ENCODE results near the gene MGAT5.

The MGAT5 gene, protein sequence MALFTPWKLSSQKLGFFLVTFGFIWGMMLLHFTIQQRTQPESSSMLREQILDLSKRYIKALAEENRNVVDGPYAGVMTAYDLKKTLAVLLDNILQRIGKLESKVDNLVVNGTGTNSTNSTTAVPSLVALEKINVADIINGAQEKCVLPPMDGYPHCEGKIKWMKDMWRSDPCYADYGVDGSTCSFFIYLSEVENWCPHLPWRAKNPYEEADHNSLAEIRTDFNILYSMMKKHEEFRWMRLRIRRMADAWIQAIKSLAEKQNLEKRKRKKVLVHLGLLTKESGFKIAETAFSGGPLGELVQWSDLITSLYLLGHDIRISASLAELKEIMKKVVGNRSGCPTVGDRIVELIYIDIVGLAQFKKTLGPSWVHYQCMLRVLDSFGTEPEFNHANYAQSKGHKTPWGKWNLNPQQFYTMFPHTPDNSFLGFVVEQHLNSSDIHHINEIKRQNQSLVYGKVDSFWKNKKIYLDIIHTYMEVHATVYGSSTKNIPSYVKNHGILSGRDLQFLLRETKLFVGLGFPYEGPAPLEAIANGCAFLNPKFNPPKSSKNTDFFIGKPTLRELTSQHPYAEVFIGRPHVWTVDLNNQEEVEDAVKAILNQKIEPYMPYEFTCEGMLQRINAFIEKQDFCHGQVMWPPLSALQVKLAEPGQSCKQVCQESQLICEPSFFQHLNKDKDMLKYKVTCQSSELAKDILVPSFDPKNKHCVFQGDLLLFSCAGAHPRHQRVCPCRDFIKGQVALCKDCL

DNA sequence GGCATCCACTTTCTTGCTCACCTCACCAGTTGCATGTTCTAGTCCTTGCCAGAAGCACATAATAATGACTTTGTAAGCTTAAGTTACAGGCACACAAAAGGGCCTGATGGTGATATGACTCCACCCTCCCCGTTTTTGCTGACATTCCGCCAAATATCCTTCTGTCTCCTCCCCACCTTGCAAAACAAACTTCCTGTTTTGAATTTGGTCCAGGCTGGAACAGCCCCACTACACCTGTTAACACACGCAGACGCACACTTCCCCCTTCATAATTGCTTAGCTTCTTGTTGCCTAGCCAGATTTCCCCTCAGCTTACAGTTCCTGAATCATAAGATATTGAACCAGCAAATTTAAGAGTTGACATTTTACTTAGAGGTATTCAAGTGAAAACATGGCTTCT is at the start of gene MGAT5:
Gene MGAT5 (plus strand): TSS at position 269 of the 400 bp plus-strand sequence. CDS start 332 bp downstream, outside the sequence.
- no peak for DNase-seq

DNA sequence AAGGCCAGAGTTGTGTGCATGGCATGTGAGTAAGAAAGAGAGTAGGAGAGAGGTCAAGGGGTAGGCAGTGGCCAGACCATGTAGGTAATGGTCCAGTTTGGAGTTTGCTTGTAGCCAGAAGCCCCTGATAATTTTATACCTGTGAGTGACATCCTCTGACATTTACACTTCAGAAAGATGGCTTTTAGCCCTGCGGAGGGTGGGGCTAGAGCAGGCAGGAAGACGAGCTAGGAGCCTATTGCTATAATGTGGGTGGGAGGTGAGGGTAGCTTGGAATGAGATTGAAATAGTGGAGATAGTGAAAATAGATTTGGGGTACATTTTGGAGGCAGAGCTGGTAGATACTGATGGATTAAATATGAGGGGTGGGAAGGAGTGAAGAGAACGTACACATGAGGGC is 48.8 kb upstream of the MGAT5 start:
- DNase-seq: no peak

DNA sequence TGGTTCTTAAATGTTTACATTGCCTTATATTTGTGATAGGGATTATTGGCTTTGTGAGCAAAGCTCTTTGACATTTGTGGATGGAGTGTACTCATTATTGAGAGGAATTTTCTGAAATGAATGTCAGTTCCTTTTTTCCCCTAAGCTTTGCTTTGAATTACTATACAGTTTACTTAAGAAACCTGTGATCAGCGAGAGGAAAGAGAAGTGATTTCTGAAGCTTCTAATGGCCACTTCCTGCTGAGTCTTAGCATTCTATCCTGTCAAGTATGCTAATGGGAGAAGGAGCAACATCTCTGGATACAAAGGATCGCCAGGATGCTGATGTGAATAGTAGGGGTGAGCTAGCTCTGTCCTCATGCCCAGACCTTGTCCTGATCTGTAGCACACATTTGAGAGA is 47.8 kb upstream of the MGAT5 start:
- DNase-seq: no peak

DNA sequence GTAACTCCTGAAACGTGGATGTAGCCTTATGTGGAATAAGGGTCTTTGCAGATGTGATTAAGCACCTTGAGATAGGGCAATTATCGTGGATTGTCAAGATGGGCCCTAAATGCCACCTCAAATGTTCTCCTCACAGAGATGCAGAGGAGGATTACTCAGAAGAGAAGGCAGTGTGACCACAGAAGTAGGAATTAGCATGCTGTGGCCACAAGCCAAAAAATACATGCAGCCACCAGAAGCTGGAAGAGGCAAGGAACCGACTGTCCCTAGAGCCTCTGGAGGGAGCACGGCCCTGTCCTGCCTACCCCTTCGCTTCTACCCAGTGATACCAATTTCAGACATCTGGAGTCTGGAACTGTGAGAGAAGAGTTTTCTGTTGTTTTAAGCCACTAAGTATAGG is 47.3 kb upstream of the MGAT5 start:
- DNase-seq: no peak

DNA sequence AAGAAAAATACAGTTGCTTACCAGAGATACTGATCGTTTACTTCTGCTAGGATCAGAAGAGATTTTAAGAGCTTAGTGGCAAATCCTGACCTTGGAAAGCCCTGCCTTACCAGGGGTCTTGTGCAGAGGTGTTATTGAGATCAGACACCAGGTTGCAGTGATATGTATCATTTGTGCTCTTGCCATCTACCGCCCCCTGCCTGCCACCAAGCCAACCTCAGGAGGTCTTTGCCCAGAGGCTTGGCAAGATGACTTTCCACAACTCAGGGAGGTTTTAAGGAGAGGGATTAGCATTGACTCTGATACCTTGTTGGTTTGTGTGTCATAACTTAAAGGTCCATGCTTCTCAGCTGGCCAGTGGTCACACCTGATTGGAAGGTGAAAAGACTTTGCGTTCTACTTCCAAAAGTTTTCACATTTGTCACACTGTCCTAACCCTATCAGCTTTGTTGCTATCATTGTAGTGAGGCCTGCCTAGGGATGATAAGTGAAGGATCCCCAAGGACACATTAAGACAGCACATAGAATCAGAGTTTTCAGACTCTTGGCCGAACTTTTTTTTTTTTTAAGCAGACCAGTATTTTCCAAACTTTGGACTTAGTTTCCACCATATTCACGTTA is 46.2 kb upstream of the MGAT5 start:
- DNase-seq: peak; percentile 69

DNA sequence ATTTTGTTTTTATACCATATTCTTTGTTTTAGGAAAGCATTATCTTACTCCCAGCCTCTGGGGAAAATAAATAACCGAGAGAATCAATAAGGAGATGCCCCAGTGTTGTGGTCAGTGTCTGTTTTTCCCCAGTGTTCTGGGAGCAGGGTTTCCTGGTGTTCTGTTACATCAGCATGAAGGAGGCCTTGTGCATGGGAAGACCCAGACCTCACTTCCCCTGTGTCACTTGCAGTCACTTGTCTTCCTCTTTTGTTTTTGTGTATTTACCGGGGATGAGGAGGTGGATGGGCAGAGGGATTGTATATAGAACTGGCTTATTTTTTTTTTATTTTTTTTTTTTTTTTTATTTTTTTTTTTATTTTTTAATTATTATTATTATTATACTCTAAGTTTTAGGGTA is 45.0 kb upstream of the MGAT5 start:
- no peak for DNase-seq

DNA sequence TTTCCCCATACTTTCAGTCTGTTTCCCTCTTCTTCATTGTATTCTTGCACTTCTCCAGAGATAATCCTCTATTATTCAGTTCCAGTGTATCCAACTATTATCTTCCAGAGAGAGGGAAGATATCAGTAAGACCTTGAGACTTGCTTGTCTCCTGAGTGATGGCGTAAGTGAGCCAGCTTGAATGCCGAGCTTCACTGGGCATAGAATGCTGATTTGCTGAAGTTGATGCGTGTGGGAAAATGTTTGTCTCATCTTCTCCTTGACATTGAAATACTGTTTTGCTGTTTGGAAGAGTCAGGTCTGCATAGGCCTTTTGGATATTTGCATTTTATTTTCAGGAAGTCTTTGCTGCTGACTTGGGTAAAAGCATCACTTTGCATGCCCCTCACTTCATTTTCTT is 41.1 kb upstream of the MGAT5 start:
- no peak for DNase-seq

DNA sequence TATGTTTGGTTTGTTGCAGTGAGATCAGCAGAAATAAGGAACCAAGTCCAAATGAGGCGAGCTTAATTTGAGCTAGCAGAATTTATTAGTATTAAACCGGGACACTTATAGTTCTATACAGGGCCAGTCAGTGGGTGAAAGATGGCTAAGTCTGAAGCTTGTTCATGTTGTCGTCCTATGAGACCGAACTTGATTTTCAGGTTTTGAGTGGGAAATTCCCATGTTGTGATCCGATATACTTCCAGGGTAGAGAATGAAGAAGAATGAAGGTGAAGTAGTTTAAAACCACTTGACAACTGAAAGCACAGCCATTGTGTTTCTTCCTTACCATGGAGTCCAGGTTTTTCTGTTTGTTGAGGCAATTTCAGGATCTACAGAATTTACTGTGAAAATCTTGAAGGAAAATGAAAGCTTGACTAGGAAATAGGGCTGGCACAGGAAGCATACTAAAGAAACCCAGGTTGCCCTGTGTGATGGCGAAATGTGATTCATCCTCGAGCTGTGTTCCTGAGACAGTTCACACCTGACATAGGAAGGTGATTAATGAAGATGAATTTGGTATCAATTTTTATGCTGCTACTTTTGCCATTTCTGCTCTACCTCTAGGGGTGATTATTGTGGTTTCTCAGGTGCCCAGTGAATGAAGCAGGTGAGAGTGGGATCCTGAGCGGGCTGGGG is 37.6 kb upstream of the MGAT5 start:
- DNase-seq: no peak

DNA sequence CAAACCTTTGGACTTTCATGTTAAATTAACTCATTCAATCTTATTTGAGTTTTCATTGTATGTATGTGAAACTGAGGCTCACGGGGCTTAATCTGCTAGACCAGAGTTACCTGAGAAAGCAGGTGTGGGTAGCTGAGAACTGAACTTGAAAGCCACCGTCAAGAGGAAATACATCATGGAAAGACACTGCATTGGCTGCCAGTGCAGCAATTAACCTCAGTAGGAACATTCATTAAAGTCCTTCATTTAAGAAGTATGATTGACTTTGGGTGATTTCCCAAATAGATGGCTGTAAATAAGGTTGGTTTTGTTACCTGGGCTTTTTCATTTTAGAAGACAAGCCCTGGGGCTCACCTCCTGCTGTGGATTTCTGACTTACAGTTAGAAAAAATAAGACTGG is 36.5 kb upstream of the MGAT5 start:
- DNase-seq: no peak

DNA sequence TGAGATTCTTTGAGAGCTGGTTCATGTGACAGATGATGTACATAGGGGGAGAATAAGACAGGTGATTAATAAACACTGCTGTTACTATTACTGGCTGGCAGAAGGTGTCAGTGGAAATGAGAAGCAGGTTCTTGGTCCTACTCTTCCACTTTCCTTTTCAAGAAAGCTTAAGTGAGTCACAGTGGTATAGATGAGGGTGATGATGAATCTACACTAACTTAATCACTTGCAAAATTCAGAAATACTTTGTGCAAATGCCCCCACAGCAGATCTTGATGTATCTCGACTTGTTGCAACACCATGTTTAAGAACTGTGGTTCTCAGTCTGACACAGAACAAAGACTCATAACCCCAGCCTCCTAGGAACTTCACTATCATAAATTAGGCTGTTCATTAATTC is 35.9 kb upstream of the MGAT5 start:
- no peak for DNase-seq

DNA sequence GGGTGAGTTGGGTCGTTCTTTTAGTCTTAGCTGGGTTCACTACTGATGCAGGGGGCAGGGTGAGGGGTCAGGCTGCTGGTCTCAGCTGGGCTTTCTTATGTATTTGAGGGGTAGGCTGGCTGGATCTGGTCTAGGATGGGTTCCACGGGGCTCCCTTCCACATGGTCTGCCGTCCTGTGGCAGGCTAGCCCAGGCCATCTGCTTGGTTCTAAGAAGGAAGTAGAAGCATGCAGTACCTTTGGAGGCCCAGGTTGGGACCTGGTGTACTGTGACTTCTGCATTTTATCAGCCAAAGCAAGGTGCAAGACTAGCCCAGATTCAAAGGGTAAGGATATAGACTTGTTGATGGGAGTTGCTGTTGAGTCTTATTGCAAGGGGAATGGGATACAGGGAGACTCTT is 35.5 kb upstream of the MGAT5 start:
- DNase-seq: no peak

DNA sequence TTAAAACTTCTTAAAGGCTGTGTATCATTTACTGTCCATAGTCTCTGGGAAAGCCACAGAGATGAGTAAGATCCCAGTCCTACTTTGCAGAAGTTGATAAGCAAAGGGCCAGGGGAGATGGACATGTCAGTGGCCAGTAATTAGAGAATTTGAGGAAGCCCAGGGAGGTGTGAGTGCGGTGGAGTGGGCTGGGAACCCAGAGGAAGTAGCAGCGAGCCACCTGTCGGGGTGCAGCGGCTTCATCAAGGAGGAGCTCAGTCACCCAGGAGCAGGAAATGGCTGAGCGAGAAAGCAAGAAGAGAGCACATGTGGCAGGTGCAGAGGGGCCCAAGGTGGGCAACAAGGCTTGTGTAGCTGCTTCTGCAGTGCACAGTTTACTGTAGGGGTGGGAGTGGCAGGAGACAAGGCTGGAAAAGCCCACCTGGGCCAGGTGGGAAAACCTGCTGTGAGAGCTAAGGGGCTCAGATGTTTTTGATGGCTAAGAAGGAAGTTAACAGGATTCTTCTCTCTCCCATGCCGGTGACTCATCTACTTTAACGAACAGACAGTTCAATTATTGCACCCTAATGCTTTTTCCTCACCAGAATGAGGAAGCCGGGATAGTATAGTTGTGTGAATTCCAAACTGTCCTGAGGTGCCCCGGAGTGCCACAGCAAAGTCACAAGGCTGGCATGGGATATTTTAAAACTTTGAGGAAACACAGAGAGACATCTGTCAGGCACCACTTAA is 34.8 kb upstream of the MGAT5 start:
- DNase-seq: peak; percentile 51

DNA sequence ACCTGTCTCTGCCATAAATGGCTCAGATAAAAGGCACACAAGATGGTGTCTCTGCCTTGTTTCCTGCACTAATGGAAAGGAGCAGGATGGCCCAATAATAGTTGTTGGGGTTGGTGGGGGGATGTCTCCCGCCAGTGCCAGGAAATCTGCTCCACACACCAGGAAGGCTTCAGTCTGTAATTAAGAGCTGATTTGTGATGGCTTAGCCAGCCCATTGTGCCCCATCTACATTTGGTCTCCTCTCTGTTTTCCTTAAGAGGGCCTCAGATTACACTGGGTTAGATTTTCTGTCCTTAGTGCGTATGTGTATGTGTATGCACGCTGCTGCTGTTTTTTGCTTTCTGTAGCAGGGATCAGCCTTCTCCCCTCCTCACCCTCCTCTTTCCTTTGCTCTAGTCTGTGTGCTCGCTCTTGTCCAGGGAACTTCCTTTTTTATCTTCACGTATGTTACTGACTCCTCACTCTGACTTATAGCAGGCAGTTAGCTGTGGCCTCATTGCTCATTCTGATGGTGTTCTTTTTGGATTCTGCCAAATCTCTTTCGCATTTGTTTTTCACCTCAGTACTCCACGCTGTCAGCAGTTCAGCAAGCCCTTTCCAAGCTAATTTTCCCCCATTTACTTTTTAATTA is 33.4 kb upstream of the MGAT5 start:
- no peak for DNase-seq

DNA sequence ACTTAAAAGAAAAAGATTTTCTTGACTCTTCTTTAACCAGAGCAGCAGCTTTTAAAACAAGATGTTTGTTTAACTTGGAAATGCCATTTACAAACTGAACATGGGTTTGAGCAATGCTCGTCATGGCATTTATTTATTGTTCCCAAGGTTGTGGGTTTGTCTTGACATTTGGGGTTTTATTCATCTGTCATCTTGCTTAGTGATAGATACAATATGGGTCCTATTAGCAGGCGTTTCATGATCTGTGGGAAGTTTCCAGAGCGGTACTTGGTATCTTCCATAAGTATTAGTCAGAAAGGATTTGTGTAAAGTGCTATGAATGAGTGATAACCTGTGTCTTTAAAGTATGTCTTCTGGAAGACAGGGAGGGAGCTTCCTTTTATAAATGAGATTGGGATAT is 29.9 kb upstream of the MGAT5 start:
- DNase-seq: no peak

DNA sequence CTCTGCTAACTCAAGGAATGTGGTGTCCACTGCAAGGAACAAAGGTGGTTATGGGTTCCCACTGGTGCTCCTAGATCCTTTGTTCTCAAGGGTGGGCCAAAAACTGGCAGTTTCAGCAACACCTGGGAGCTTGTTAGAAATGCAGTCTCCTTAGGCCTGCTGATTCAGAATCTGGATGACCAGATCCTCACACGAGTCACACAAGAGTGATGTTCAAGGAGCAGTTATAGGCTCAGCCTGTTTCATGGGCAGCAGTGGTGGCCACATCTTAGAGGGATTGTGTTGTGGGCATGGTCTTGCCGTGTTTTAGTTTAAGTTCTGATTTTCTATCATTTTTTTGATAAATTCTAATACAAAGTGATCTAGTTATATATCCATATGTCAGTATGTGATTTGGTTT is 28.7 kb upstream of the MGAT5 start:
- no peak for DNase-seq

DNA sequence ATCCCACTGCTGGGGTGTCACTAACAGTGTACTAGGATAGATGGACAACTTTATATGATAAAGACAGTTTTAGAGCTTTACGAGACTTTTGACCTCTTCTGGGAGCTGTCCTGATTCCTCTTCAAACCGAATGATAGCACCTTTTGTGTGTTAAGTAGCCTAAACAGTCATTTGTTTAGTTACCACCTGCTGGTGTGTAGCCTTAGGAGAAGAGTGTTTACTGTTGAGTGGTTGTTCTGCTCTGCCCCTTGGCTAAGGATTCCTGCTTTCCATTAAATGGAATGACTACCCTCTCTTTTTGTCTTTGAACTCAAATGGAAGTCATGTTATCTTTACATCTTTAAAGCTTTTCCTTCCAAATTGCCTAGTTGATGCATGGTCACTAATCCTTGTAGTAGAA is 28.0 kb upstream of the MGAT5 start:
- no peak for DNase-seq

DNA sequence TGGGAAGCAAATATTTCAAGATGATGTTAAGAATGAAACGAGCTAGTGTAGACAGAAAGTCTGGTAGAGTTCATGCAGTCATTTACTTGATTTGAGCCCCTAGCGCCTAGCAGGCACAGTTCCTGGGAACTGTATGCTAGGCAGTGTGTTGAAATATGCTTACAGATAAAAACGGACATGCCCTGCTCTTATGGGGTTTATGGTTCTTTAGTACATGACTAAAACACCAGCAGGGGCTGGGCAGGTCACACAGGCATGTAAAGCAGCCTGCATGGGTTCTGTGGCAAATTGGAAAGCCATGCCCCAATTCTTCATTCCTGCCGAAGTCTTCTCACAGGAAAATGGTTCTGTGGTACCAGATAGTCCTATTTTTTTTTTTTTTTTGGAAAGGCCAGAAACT is 27.3 kb upstream of the MGAT5 start:
- no peak for DNase-seq

DNA sequence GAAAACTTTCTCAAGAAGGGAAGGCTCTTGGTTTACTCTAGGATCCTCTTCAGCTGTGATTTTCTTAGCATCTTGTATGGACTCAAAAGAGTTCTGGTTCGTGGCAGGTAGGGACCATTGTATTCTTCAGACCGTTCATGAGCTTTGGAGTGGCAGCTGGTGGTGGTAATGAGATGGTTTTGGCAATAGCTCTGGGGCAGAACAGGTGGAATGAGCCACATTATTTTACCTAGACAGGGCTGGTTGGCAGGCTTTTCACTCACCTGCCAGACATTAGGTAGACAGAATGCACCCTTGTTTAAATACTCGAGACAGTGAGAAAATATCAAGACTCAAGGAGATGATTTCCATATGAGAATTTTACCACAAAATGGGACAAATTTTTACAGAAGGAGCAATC is 26.2 kb upstream of the MGAT5 start:
- no peak for DNase-seq

DNA sequence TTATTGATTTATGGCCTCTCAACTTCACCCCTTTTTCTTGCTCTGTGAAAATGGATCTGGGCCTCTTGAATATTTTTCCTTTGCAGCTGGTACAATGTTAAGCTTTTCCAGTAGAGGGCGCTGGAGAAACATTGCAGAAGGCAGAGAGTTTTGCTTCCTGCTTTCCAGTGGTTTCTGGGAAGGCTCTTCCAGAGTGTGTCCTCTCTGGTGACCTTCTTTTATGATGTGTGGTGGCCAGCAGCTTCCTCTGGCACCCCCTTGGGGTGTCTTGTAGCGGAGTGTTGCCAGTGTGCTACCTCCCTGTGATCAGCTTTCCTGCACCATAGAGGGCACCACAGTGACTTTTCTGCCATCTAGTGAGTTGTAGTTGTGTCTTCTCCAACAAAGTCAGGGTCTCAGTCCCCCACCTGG is 25.4 kb upstream of the MGAT5 start:
- DNase-seq: no peak

DNA sequence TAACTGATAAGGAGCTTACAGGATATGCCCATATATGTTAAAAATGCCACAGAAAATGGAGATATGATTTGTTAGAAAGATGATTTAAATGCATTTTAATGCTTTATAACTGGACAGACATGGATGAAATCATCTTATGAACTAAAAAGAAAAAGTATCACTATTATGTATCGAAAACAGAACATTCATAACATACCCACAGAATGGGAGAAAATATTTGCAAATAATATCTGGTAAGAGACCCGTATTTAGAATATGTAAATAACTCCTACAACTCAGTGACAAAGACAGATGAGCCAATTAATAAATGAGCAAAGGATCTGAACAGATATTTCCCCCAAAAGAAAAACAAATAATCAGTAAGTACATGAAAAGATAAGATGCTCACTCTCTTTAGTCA is 24.3 kb upstream of the MGAT5 start:
- DNase-seq: no peak

DNA sequence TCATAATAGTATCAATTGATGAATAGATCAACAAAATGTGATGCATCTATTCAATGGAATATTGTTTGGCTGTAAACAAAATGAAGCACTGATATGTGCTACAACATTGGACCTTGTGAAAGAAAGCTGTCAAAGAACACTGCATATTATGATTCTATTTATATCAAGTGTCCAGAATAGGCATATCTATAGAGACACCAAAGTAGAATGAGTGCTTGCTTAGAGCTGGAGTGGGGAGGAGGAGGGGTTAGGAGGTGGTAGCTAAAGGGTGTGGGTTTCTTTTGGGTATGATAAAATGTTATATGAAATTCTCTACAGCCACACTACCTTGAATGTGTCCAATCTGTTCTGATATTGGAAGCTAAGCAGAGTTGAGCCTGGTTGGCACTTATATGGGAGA is 23.0 kb upstream of the MGAT5 start:
- no peak for DNase-seq

DNA sequence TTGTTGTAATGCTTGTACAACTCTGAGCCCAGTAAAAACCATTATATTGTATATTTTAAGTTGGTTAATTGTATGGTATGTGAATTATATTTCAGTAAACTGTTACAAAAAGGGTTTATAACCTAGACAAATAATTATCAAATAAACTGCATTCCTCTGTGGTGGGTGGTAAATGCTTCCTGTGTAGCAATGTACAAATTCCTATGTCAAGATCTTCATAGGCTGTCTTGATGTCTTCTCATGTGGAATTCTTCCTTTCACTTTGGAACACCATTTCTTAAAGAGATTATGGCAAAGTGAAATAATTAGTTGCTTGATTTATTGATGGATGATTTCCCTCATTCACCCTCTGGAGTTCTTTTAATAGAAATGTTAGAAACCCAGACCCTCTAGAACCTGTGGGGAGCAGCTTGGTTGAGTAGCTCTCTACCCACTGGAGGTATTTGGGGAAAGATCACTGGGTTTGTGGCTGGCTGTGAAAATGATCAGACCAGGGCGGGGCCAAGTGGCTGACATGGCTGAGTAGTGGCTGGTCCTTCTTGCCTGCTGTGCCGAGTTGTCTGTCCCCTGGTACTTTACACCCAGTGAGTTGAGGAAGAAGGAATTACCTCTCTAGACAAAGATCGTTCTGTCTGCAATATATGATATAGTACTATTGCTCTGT is 22.4 kb upstream of the MGAT5 start:
- DNase-seq: no peak

Measured in activated T-cell treated with anti-CD3 and anti-CD28 coated beads, Interleukin-2, amount 50 U/mL, for 1 hour (primary cell).